Putamen (tissue), 1 donor: ENCODE data around the gene NUP188.

Source experiments
- DNase-seq: peaks from one replicate; pipeline ENCODE4 v3.0.0-alpha.2; 2016; ENCODE audit warnings: low spot score

NUP188 gene, protein sequence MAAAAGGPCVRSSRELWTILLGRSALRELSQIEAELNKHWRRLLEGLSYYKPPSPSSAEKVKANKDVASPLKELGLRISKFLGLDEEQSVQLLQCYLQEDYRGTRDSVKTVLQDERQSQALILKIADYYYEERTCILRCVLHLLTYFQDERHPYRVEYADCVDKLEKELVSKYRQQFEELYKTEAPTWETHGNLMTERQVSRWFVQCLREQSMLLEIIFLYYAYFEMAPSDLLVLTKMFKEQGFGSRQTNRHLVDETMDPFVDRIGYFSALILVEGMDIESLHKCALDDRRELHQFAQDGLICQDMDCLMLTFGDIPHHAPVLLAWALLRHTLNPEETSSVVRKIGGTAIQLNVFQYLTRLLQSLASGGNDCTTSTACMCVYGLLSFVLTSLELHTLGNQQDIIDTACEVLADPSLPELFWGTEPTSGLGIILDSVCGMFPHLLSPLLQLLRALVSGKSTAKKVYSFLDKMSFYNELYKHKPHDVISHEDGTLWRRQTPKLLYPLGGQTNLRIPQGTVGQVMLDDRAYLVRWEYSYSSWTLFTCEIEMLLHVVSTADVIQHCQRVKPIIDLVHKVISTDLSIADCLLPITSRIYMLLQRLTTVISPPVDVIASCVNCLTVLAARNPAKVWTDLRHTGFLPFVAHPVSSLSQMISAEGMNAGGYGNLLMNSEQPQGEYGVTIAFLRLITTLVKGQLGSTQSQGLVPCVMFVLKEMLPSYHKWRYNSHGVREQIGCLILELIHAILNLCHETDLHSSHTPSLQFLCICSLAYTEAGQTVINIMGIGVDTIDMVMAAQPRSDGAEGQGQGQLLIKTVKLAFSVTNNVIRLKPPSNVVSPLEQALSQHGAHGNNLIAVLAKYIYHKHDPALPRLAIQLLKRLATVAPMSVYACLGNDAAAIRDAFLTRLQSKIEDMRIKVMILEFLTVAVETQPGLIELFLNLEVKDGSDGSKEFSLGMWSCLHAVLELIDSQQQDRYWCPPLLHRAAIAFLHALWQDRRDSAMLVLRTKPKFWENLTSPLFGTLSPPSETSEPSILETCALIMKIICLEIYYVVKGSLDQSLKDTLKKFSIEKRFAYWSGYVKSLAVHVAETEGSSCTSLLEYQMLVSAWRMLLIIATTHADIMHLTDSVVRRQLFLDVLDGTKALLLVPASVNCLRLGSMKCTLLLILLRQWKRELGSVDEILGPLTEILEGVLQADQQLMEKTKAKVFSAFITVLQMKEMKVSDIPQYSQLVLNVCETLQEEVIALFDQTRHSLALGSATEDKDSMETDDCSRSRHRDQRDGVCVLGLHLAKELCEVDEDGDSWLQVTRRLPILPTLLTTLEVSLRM (N-terminal part only)

DNA sequence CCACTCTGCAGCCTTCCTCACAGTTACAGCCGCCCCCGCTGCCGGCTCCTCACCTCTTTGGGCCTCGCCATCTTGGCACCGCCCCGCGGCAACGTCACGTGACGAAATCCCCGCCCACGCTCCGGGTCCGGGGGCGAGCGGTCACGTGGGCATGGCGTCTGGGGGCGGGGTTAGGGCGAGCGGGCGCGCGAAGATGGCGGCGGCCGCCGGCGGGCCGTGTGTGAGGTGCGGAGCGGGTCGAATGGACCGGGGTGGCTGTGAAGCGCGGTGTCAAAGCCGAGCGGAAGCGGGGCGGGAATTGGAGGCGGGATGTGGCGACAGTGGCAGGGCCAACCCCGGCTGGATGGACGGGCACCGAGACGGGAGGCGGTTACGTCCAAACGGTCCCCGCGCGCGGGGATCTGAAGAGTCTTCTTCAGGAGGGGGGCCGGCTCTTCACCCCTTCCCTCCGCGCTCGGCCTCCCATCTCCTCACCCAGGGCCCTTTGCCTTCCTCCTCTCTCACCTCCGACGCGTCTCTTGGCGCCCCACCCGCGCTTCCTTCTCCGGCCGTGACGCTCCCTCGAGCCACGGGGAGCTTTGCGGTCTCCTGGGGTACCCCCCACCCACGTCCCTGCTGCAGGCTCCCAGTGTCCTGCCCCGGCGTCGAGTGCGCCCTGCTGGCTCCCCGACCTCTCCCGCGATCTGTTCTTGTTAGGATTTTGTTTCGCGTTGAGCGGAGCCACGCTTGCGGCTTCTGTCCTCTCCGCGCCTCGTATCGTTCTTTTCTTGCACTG, at the start of gene NUP188, which contains the start of gene DOLK:
Gene NUP188, plus strand, starts transcription at position 173 of the 775 bp plus-strand sequence. Its CDS starts 21 bp downstream, at position 194.
Gene DOLK, minus strand, starts transcription at position 77 of the 775 bp plus-strand sequence. CDS start 300 bp downstream, outside the sequence.
- DNase-seq, result peak; percentile 92

DNA sequence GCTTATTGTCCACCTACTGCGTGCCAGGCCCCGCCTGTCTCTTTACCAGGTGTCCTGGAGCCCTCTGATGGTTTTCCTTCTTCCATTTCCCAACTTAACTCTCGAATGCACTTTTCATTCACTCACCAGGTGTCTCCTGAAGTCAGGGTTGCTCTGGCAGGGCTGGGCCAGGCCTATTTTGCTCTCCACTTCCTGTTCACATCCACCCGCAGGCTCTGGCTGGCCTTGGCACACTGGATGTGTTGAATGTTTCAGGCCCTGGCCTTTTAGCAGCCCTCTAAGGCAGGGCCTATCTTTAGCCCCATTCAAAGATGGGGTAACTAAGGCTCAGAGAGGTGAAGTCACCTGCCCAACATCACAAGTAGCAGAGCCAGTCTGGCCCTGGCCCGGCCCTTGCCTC, 49.1 kb upstream of the NUP188 start:
- no peak for DNase-seq

DNA sequence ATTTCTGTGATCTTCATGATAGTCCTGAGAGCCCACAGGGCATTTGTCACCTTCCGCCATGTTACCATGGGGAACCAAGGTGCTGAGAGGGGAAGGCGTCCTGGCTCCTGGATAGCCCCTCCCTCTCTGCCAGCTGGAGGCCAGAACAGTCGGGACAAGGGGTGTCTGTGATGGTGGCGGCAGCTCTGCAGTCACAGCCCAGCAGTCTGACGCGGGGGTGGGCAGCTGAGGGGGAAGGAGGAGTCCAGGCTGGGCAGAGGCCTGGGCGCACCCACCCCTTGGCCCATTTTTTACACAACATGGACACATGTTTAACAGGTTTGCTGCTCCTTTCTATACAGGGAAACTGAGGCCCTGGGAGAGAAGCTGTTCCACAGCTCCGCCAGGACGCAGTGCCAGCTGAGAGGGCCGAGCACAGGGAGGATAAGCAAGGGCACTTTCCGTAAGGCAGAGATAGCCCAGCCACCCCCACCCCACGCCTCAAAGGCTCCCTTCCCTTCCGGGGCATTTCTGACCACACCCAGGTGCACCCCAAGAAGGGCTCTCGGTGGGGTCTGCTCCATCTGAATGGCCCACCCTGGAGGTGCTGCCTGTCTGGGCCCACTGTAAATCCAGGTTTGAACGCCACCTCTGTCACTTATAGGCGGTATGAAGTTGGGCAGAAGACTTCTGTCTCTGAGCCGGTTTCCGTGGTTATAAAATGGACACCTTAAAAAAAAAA, 48.5 kb upstream of the NUP188 start:
- no peak for DNase-seq

DNA sequence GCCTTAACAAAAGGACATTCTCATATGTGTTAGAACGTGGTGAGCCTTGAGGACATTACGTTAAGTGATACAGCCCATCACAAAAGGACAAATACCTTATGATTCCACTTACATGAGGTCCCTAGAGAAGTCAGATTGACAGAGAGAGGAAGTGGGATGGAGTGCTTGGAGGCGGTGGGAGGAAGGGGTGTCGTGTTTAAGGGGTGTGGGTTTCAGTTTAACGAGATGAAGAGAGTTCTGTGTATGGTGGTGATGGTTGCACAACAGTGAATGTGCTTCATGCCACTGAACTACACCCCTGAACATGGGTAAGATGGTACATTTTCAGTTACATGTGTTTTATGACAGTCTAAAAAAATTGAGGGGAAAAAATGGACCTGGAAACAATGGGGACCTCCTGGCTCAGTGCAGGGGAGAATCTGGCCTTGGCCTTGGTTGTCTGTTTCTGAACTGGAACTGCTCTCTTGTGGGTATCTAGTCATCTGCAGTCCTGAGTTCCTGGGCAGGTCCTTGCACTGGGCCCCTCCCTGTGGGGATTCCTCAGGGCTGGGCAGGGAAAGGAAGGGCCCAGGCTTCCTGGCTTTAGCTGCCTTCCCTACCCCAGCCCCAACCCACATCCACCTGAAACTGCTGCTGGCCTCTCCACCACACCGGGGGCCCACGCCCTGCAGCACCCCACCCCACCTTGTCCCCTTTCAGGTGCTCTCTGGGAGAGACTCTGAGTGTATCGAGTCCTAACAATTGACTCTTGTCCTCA, 47.8 kb upstream of the NUP188 start:
- DNase-seq, result no peak

DNA sequence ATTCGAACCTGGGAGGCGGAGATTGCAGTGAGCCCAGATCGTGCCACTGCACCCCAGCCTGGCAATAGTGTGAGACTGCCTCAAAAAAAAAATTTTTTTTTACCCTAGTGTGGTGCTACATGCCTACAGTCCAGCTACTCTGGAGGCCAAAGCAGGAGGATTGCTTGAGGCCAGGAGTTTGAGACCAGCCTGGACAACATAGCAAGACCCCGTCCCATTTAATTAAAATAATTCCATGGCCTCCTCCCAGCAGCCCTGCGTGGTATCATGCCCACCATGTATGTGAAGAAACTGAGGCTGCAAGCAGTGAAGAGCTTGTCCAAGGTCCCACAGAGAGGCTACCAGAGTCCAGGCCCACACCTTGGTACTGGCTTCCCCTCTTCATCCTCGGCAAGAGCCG, 46.1 kb upstream of the NUP188 start:
- DNase-seq, result no peak

DNA sequence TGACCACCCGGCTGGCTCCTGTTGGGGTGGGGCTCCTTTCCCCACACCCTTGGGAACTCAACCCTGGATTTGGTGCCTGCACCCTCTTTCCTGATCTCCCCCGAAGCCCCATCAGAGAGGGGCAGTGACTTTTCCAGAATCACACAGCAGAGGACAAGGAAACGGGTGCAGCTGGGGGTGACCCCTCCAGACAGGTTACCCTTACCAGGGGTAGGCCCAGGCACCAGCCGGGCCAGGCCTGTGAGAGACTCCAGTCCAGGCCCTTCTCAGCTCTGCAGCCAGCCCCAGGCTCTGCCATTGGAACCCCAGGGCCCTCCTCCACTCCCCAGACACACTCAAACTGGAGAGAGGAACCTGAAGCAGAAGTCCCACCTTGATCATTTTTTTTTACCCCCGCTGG, 45.7 kb upstream of the NUP188 start:
- DNase-seq, result no peak

DNA sequence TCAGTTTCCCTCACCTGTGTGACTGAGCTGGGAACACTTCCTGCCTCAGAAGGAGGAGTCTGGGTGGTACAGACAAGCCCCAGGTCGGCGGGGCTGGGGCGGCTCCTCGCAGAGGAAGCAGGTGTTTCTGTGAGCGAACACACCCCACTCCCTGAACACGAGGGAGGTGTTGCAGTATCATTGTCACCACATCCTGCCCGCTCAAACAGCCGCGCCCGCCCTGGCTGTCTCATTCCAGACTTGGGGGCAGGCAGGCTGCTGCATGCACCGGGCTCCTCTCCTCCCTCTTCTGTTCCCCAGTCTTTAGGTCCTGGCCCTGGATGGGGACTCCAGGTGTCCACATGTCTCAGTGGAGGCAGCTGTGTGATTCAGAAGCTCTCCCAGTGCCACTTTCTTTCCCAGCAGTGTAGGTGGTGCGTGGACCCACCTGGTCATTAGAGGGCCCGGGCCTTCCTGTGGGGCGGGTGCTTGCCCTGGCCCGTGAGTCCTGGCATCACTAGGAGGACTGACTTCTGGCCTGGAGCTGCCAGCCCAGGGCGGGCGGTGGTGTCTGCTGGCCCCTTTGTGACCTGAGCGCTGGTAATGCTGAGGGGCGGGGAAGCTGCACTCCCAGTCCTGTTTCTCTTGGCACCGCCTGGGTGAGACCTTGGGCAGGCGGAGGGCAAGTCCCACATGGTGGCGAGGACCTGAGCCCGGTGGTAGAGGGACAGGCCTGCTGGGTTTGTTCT, 45.0 kb upstream of the NUP188 start:
- DNase-seq, result no peak

DNA sequence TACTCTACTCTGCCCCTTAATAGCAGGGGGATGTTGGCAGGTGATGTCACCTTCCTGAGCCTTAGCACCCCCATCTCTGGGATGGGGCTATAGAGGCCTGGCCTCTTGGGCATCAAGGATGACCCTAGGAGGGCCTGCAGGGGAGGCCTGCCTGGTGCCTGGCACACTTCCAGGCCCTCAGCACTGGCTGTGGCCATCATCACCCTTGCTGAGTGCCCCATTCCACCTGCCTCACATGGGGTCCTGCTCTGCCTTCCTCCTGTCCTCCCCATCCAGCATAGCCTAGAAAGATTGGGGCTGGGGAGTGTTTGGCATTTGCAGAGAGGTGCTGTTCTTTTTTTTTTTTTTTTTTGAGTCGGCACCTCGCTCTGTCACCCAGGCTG, 44.4 kb upstream of the NUP188 start:
- DNase-seq, result no peak

DNA sequence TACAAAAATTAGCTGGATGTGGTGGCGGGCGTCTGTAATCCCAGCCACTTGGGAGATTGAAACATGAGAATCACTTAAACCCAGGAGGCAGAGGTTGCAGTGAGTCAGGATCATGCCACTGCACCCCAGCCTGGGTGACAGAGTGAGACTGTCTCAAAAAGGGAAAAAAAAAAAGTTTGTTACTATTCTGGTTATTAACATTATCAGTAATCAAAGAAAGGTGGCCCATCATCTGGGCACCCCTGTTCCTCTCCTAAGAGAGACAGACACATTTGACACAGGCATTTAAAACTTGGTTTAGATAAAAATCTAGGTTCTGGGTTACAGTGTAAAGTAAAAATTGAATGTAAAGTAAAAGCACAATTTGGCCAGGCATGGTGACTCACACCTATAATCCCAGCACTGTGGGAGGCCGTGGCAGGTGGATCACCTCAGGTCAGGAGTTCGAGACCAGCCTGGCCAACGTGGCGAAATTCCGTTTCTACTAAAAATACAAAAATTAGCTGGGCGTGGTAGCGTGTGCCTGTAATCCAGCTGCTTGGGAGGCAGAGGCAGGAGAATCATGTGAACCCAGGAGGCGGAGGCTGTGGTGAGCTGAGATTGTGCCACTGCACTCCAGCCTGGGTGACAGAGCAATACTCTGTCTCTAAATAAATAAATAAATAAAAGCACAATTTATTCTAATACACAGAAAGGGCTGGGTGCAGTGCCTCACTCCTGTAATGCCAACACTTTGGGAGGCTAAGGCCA, 43.5 kb upstream of the NUP188 start:
- DNase-seq, result no peak

DNA sequence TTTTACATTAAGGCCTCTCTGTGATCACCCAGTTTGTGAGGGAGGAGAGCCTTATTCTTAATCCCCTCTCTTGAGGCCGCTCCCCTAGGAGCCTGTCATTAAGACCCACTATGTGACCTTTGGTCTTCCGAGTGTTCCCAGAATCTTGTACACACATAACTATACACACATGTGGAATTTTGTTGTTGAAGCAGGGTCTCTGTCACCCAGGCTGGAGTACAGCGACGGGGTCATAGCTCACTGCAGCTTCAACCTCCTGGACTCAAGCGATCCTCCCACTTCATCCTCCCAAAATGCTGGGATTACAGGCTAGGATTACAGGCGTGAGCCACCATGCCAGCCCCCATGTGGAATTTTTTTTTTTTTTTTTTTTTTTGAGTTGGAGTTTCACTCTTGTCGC, 41.5 kb upstream of the NUP188 start:
- no peak for DNase-seq

DNA sequence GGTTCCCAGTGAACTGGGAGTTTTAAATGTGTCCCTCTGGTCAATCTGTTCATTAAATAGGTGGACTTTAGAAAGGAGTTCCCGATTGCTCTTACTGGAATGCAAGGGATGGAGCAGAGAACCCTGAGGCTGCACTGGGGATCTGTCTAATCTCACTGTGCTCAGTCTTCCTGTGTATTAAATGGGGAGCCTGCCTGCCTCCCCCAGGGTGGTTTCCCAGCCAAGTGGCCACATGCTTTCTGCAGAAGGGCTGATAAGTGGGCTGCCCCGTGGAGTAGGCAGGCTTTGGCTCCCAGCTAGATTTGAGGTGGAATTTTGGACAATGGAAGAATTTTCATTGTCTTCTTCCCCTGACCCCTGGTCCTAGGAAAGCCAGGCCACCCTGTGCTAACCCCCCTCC, 40.8 kb upstream of the NUP188 start:
- DNase-seq, result no peak

DNA sequence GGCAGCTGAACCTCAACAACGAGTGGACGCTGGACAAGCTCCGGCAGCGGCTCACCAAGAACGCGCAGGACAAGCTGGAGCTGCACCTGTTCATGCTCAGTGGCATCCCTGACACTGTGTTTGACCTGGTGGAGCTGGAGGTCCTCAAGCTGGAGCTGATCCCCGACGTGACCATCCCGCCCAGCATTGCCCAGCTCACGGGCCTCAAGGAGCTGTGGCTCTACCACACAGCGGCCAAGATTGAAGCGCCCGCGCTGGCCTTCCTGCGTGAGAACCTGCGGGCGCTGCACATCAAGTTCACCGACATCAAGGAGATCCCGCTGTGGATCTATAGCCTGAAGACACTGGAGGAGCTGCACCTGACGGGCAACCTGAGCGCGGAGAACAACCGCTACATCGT, 39.1 kb upstream of the NUP188 start:
- DNase-seq, result no peak

DNA sequence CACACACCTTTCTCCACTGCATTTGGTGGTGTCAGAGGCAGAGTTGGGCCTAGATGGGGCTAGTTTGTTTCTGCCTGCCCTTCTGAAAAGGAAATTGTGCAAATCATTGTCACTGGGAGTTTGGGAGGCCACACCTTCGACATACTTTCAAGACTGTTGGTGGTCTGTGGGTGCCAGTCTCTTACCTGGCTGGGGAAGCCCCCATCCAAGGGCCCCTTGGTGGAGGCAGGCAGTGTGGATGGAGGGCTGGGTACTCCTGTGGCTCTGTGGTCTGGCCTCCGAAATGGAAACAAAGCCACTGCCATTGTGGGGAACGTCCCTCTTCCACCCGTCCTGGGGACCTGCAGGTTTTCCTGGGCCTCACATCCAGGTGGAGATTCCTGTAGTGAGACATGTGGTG, 37.6 kb upstream of the NUP188 start:
- DNase-seq, result no peak

DNA sequence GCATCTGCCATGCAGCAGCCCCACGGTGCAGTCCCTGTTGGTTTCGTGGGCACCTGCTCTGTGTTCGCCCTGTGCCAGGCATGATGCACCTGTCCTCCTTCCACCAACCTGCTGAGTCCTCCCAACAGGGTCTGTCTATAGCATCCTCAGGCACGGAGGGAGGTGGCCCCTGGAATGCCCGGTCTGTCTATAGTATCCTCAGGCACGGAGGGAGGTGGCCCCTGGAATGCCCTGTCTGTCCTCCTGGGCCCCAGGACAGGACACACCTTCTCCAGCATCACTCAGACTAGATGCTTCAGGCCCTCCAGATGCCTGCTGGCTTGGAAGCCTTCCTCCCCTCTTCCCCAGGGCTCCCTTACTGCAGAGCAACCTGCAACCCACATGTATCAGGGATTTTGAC, 36.6 kb upstream of the NUP188 start:
- no peak for DNase-seq

DNA sequence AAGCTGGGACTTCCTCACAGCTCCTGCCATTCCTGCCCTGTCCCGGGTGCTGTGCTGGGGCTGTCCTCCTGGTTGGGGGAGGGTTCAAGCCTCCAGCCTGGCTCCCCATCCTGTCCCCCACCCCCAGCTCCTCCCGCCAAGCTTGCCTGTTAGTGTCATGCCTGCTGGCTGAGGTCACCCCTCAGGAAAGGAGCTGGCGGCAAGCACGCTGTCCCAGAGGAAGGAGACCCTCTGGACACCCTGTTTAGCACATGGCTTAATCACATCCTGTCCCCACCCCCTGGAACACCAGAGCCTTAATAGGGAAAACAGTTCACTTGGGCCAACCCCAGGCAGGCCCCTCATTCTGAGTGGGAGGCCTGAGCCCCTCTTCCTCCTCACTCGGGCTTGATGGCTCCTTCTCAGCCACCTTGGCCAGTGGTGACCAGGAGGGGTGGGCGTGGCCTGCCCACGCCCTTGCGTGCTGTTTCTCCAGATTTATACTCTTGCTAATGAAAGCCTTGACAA, 35.9 kb upstream of the NUP188 start:
- no peak for DNase-seq

DNA sequence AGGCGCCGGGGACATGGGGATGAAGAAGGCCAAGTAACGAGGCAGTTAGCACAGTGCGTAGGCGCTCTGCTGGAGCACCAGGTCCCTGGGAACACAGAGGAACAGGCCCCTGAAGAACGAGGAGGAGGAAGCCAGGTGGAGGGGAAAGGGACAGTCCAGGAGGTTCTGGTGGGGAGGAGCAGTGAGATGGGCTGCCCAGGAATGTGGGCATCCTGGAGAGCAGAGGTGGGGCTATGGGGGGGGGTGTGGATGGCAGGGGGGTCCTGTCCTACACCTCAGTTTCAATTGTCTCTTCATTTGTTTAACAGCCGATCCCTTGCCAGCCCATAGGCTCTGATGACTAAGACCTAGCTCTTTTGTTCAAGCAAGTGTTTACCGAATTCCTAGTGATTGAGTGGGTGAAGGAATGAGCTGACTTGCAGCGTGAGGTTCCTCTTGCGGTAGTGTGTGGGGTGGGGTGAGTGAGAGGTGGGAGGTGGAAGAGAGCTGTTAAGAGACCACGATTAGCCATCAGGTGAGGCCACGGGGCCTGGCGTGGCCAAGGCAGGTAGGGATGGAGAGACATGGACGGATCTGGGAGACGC, 35.1 kb upstream of the NUP188 start:
- DNase-seq, result peak; percentile 55

DNA sequence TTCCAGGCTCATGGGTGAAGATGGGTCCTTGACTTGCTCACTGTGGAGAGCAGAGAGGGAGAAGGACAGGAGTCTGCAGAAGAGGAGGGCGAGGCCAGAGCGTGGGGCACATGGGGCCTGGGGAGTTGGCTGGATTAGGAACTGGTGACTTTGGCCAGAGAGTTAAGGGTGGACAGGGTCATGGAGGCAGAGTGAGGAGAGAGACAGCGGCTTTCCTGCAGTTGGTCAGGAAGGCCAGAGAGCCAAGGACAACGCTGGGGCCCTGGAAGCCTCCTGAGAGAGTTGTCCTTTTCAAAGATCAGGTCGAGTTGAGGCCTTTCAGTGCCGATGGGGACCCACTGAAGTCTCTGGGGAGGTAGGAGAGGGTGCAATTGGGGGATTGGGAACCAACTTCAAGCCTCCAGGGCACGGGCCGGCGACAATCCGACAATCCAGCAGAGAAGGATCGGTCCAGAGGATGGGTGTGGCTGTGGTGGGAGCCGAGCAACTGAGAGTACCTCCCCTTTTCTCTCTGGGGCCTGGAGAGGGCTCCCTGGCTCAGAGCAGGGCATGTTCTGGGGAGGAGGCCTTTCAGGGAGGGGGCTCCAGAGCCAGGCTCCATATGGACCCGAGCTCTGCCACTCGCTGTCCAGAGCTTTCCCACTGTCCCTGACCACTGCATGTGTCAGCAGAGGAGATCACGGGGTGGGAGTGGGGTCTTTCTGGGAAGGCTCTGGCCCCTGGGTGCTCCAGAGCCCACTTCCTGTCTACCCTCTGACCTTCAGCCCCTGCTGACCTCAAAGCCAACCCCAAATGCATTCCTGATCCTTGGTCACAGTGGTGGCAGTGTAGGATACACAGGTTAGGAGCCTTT, 34.2 kb upstream of the NUP188 start:
- no peak for DNase-seq
